Gastrocnemius medialis (tissue), 4 donors: ENCODE measurements around the gene ITGB7.

Source experiments
- CTCF ChIP-seq, 5 experiments: fragments of 450-650 bp in 3 of 5; fragments of 200-600 bp in 2 of 5; sonication (generic) in 2 of 5; IDR thresholded peaks in 4 of 5; conservative IDR thresholded peaks in 1 of 5; 1 replicate in 4 of 5; 2 replicates in 1 of 5; pipeline ENCODE4 v1.5.1; 2016 to 2019; ENCODE audit warnings: antibody characterized with exemption in 5 of 5, mild to moderate bottlenecking in 3 of 5, moderate library complexity in 3 of 5
- POLR2A ChIP-seq, 2 donors: fragments of 450-650 bp; IDR thresholded peaks; one replicate each; pipeline ENCODE4 v1.6.1; 2017; ENCODE audit warnings: antibody characterized with exemption in 2 of 2, mild to moderate bottlenecking in 2 of 2, moderate library complexity in 2 of 2

GRCh38 chr12:53232646-53233461 is 25.8 kb upstream of the ITGB7 start:
- TF ChIP-seq CTCF (IDR thresholded peaks at IDR 0.05 in 4 of 5, conservative IDR thresholded peaks at IDR 0.05 in 1 of 5) = no peak
- no peak for TF ChIP-seq POLR2A (IDR thresholded peaks at IDR 0.05)
